ENCODE measurements around the gene IFNL3. TPM values are rescaled to one million over a fixed set of nuclear protein-coding genes. Genes with fewer than 3 reads are reported as not detected.
"Not testable (repeated sequence)": the region's sequence is repeated elsewhere in the genome, so short reads cannot be mapped to it uniquely, and the experiment has no call there.

IFNL3 gene
- total and polyA plus RNA-seq, 9 donors, result not detected

DNA sequence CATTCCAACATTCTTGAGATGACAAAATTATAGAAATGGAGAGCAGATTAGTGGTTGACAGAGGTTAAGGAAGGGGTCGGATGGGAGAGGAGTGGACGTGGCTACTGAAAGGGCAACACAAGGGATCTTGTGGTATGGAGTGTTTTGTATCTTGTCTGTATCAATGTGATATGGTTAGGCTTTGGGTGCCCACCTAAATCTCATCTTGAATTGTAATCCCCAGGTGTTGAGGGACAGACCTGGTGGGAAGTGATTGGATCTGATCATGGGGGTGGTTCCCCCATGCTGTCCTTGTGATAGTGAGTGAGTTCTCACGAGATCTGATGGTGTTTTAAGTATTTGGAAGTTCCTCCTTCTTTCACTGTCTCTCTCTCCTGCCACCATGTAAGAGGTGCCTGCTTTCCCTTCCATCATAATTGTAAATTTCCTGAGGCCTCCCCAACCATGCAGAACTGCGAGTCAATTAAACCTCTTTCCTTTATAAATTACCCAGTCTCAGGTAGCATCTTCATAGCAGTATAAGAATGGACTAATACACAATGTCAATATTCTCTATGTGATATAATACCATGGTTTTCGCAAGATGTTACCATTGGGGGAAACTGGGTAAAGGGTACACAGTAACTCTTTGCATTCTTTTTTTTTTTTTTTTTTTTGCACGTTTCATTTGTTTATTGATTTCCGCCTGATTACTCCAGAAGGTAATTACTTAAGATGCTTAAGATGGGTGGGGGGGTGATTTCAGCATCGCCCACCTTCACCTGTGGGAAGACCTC is 8.8 kb upstream of the IFNL3 start:
- H3K36me3 ChIP-seq (ENCODE audit: control insufficient read depth, insufficient read depth, low read length), result no peaks in the 10 kb centered on the region
- no peak for DNase-seq
- no peak overlapping the region for H3K4me3 ChIP-seq (ENCODE audit: low read length)
- 67% methylated on average over 3 of the region's 8 CpGs for WGBS (ENCODE audit: insufficient coverage)
- H3K27me3 ChIP-seq (ENCODE audit: control insufficient read depth, insufficient read depth, low read length), result peaks cover 43% of the 10 kb centered on the region
- no peaks in the 10 kb centered on the region for H3K4me1 ChIP-seq (ENCODE audit: control insufficient read depth, insufficient read depth, low read length)
- H3K27ac ChIP-seq (ENCODE audit: low read length), result no peak overlapping the region
- H3K9me3 ChIP-seq (replicated peaks; ENCODE audit: control insufficient read depth, low read depth, low read length), result peaks cover 3% of the 10 kb centered on the region

DNA sequence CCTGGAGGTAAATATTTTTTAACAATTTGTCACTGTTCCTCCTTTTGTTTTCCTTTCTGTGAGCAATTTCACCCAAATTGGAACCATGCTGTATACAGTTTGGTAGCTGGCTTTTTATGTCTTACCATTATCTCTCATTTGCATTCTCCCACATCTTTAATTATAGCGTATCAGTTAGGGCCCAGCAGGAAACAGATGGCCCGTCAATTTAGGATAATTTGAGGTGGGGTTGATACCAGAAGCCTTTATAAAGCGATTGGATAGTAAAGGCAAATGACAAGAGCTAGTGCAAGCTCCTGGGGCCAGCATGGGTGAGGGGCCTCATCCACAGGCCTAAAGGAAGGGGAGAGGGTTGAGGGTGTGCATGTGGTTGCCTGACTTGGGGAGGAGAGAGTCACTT is 7.7 kb upstream of the IFNL3 start:
- Histone ChIP-seq H3K4me3 (ENCODE audit: low read length) (no peak overlapping the region), H3K9me3 (replicated peaks; ENCODE audit: control insufficient read depth, low read depth, low read length) (peaks cover 3% of the 10 kb centered on the region), H3K27me3 (ENCODE audit: control insufficient read depth, insufficient read depth, low read length) (peaks cover 54% of the 10 kb centered on the region), H3K36me3 (ENCODE audit: control insufficient read depth, insufficient read depth, low read length) (no peaks in the 10 kb centered on the region), H3K4me1 (ENCODE audit: control insufficient read depth, insufficient read depth, low read length) (peaks cover 5% of the 10 kb centered on the region), H3K27ac (ENCODE audit: low read length) (no peak overlapping the region)
- DNase-seq, result no peak
- 36% methylated on average over 1 of the region's 3 CpGs for WGBS (ENCODE audit: insufficient coverage)

- Histone ChIP-seq H3K4me3 (ENCODE audit: low read length) (no peak overlapping the region), H3K27ac (ENCODE audit: low read length) (no peak overlapping the region), H3K9me3 (replicated peaks; ENCODE audit: control insufficient read depth, low read depth, low read length) (peaks cover 3% of the 10 kb centered on the region), H3K27me3 (ENCODE audit: control insufficient read depth, insufficient read depth, low read length) (peaks cover 60% of the 10 kb centered on the region), H3K36me3 (ENCODE audit: control insufficient read depth, insufficient read depth, low read length) (no peaks in the 10 kb centered on the region), H3K4me1 (ENCODE audit: control insufficient read depth, insufficient read depth, low read length) (peaks cover 8% of the 10 kb centered on the region)
- 60% methylated on average over 1 of the region's 3 CpGs for WGBS (ENCODE audit: insufficient coverage)
- no peak for DNase-seq
Measured at GRCh38 chr19:39251846-39252245, 7.0 kb upstream of the IFNL3 start.

DNA sequence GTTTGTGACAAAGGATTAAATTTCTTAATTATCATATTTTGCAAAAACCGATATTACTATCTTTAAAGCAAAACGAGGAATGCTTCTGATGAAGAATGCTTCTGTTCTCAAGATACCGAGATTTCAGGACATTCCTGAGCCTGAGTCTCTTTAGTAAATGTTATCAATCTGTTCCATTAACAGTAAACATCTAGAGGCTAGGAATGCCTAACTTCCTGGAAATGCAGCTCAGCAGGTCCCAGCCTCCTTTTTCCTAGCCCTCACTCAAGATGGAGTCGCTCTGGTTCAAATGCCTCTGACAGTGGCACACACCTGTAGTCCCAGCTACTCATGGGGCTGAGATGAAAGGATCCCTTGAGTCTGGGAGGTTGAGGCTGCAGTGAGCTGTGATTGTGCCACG is 6.3 kb upstream of the IFNL3 start:
- H3K27me3 ChIP-seq (ENCODE audit: control insufficient read depth, insufficient read depth, low read length), result peaks cover 57% of the 10 kb centered on the region
- H3K36me3 ChIP-seq (ENCODE audit: control insufficient read depth, insufficient read depth, low read length), result no peaks in the 10 kb centered on the region
- peaks cover 8% of the 10 kb centered on the region for H3K4me1 ChIP-seq (ENCODE audit: control insufficient read depth, insufficient read depth, low read length)
- WGBS (ENCODE audit: insufficient coverage), result no CpG with 5 or more reads among the region's 5 CpGs
- no peak for DNase-seq
- no peaks in the 10 kb centered on the region for H3K9me3 ChIP-seq (replicated peaks; ENCODE audit: control insufficient read depth, low read depth, low read length)
- H3K27ac ChIP-seq (ENCODE audit: low read length), result no peak overlapping the region
- no peak overlapping the region for H3K4me3 ChIP-seq (ENCODE audit: low read length)

DNA sequence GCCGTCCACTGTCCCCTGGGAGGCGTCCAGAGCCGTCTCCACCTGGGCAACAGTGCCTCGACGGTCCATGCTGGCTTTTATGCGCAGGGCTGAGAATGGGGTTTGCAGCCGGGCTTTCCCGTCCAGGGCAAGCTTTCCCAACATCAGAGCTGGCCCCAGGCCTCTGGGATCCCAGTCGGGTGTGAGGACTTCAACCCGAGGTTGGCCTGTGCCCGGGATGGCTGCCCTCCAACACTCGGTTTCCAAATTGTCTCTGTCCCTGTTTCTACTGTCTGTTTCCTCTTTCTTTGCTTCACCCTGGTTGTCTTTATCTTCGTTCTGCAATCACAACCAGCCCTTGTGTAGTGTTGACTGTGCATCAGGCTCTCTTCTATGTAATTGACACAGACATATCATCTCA is 4.0 kb upstream of the IFNL3 start, which contains the start of gene IFNL4:
IFNL4 (minus strand) TSS at position 51 of the 400 bp plus-strand sequence.
- DNase-seq, result no peak
- H3K4me1 ChIP-seq (ENCODE audit: control insufficient read depth, insufficient read depth, low read length), result peaks cover 8% of the 10 kb centered on the region
- H3K36me3 ChIP-seq (ENCODE audit: control insufficient read depth, insufficient read depth, low read length), result no peaks in the 10 kb centered on the region
- no peak within 1 kb of the TSS for H3K27ac ChIP-seq (ENCODE audit: low read length)
- no peaks in the 10 kb centered on the region for H3K9me3 ChIP-seq (replicated peaks; ENCODE audit: control insufficient read depth, low read depth, low read length)
- WGBS (ENCODE audit: insufficient coverage), result 44% methylated on average over 11 of the region's 13 CpGs
- H3K27me3 ChIP-seq (ENCODE audit: control insufficient read depth, insufficient read depth, low read length), result peaks cover 49% of the 10 kb centered on the region
- no peak within 1 kb of the TSS for H3K4me3 ChIP-seq (ENCODE audit: low read length)

DNA sequence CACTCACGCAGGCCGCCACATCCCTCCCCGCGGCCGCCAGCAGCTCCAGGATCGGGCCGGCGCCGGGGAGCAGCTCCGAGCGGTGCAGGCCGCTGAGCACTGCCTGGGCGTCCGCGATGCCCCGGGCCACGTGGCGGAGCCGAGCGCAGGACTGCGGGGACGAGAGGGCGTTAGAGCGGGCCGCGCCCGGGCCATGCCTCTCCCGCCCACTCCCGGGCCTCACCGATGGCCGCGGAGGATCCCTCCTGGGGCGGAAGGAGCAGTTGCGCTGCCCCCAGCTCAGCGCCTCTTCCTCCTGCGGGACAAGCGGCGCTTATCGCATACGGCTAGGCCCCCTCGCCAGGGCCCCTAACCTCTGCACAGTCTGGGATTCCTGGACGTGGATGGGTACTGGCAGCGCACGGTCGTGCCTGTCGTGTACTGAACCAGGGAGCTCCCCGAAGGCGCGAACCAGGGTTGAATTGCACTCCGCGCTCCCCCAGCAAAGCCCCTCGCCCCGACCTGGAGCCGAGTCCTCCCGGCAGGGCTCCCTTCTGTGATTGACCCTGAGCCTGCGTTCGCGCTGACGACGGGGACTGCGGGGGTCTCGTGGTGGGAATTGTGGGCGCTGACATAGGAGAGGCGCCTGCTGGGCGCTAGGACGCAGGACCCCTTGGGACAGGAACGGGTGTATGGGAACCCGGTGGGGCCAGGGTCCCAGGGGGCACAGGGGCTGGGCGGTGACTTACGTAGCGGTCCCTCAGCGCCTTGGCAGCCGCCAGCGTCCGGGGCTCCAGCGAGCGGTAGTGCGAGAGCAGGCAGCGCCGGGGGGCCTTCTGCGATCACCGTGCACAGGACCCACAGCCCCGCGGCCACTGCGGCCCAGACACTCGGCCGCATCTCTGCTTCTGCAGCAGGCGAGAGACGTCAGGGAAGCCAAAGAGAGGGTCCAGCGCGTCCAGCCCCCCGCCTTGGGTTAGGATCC is 3.2 kb upstream of the IFNL3 start:
- no peaks in the 10 kb centered on the region for H3K9me3 ChIP-seq (replicated peaks; ENCODE audit: control insufficient read depth, low read depth, low read length)
- H3K36me3 ChIP-seq (ENCODE audit: control insufficient read depth, insufficient read depth, low read length), result no peaks in the 10 kb centered on the region
- H3K27me3 ChIP-seq (ENCODE audit: control insufficient read depth, insufficient read depth, low read length), result peaks cover 48% of the 10 kb centered on the region
- H3K4me1 ChIP-seq (ENCODE audit: control insufficient read depth, insufficient read depth, low read length), result peaks cover 8% of the 10 kb centered on the region
- H3K27ac ChIP-seq (ENCODE audit: low read length), result no peak overlapping the region
- H3K4me3 ChIP-seq (ENCODE audit: low read length), result no peak overlapping the region
- peak; percentile 22 for DNase-seq
- 6% methylated on average over 83 of the region's 92 CpGs for WGBS (ENCODE audit: insufficient coverage)

GRCh38 chr19:39246951-39247669 is 2.3 kb upstream of the IFNL3 start:
- H3K27ac ChIP-seq (ENCODE audit: low read length), result no peak overlapping the region
- no peaks in the 10 kb centered on the region for H3K9me3 ChIP-seq (replicated peaks; ENCODE audit: control insufficient read depth, low read depth, low read length)
- no peak overlapping the region for H3K4me3 ChIP-seq (ENCODE audit: low read length)
- H3K4me1 ChIP-seq (ENCODE audit: control insufficient read depth, insufficient read depth, low read length), result peaks cover 8% of the 10 kb centered on the region
- peaks cover 43% of the 10 kb centered on the region for H3K27me3 ChIP-seq (ENCODE audit: control insufficient read depth, insufficient read depth, low read length)
- peak; percentile 43 for DNase-seq
- 8% methylated on average over 38 of the region's 42 CpGs for WGBS (ENCODE audit: insufficient coverage)
- no peaks in the 10 kb centered on the region for H3K36me3 ChIP-seq (ENCODE audit: control insufficient read depth, insufficient read depth, low read length)

GRCh38 chr19:39245166-39245565 is 360 bp upstream of the IFNL3 start:
- H3K4me1 ChIP-seq (ENCODE audit: control insufficient read depth, insufficient read depth, low read length); H3K9me3 ChIP-seq (replicated peaks; ENCODE audit: control insufficient read depth, low read depth, low read length); H3K4me3 ChIP-seq (ENCODE audit: low read length); H3K27ac ChIP-seq (ENCODE audit: low read length); H3K36me3 ChIP-seq (ENCODE audit: control insufficient read depth, insufficient read depth, low read length); DNase-seq: not testable (repeated sequence)
- WGBS (ENCODE audit: insufficient coverage), result no CpG with 5 or more reads among the region's 1 CpG
- H3K27me3 ChIP-seq (ENCODE audit: control insufficient read depth, insufficient read depth, low read length), result peaks cover 36% of the 10 kb centered on the region

DNA sequence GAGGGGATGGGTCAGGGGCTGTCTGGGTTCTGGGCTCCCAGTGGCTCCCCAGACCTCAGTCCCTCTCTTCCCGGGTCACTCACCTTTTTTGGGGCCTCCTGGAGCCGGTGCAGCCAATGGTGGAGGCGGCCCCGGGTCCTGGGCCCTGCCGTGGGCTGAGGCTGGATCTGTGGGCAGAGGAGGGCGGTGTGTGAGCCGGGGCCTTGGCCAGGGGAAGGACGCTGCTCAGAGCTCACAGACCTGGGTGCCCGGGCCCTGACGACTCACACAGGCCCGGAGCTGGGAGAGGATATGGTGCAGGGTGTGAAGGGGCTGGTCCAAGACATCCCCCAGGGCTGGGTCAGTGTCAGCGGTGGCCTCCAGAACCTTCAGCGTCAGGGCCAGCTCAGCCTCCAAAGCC is 1.1 kb downstream of the IFNL3 start:
- peaks cover 22% of the 10 kb centered on the region for H3K27me3 ChIP-seq (ENCODE audit: control insufficient read depth, insufficient read depth, low read length)
- H3K36me3 ChIP-seq (ENCODE audit: control insufficient read depth, insufficient read depth, low read length); H3K4me1 ChIP-seq (ENCODE audit: control insufficient read depth, insufficient read depth, low read length); H3K27ac ChIP-seq (ENCODE audit: low read length); DNase-seq; H3K4me3 ChIP-seq (ENCODE audit: low read length); H3K9me3 ChIP-seq (replicated peaks; ENCODE audit: control insufficient read depth, low read depth, low read length): not testable (repeated sequence)
- WGBS (ENCODE audit: insufficient coverage), result 77% methylated on average over 8 of the region's 13 CpGs

DNA sequence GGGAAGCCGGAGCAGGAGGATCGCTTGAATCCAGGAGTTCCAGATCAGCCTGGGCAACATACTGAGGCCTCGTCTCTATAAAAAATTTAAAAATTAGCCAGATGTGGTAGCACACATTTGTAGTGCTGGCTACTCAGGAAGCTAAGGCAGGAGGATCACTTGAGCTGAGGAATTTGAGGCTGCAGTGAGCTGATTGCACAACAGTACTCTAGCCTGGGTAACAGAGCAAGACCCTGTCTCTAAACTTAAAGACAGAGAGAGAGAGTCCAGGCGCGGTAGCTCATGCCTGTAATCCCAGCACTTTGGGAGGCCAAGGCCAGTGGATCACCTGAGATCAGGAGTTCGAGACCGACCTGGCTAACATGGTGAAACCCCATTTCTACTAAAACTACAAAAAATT is 4.4 kb downstream of the IFNL3 start:
- peaks cover 3% of the 10 kb centered on the region for H3K27me3 ChIP-seq (ENCODE audit: control insufficient read depth, insufficient read depth, low read length)
- no peak for DNase-seq
- no peaks in the 10 kb centered on the region for H3K36me3 ChIP-seq (ENCODE audit: control insufficient read depth, insufficient read depth, low read length)
- H3K9me3 ChIP-seq (replicated peaks; ENCODE audit: control insufficient read depth, low read depth, low read length), result no peaks in the 10 kb centered on the region
- 86% methylated on average over 4 of the region's 7 CpGs for WGBS (ENCODE audit: insufficient coverage)
- no peak overlapping the region for H3K27ac ChIP-seq (ENCODE audit: low read length)
- H3K4me3 ChIP-seq (ENCODE audit: low read length), result no peak overlapping the region
- no peaks in the 10 kb centered on the region for H3K4me1 ChIP-seq (ENCODE audit: control insufficient read depth, insufficient read depth, low read length)

All from muscle of leg (tissue), 11 donors.